ENCODE data around the gene VPS51.

DNA sequence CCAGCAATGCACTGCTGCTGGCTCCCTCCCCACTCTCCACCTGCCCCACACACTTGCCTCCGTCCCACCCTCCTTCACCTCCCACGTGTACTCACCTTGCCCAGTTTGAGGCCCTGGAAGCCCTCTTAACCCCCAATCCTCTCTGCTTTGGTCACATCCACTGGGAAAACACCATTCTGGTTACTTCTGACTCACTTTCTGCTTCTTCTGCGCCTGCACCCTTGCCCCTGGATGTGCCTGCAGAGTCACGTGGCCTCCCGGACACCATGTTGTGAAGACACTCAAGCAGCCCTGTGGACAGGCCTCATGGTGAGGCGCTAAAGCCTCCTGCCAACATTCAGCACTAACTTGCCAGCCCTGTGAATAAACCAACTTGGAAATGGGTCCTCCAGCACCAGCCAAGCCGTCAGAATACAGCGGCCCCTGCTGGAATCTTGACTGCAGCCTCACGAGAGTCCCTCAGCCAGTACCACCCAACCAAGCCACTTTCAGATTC lies 35.1 kb upstream of the VPS51 start:
- TF ChIP-seq, protein P1, sequence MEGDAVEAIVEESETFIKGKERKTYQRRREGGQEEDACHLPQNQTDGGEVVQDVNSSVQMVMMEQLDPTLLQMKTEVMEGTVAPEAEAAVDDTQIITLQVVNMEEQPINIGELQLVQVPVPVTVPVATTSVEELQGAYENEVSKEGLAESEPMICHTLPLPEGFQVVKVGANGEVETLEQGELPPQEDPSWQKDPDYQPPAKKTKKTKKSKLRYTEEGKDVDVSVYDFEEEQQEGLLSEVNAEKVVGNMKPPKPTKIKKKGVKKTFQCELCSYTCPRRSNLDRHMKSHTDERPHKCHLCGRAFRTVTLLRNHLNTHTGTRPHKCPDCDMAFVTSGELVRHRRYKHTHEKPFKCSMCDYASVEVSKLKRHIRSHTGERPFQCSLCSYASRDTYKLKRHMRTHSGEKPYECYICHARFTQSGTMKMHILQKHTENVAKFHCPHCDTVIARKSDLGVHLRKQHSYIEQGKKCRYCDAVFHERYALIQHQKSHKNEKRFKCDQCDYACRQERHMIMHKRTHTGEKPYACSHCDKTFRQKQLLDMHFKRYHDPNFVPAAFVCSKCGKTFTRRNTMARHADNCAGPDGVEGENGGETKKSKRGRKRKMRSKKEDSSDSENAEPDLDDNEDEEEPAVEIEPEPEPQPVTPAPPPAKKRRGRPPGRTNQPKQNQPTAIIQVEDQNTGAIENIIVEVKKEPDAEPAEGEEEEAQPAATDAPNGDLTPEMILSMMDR (IDR thresholded peaks at IDR 0.05): no peak
- TF ChIP-seq POLR2A (IDR thresholded peaks at IDR 0.05): no peak
